AG09319 (cell line): ENCODE results near the gene CTTNBP2.
"Not testable (repeated sequence)": the region's sequence is repeated elsewhere in the genome, so short reads cannot be mapped to it uniquely, and the experiment has no call there.

Experiments
- DNase-seq: peaks from one replicate; pipeline ENCODE4 v3.0.0-alpha.2; 2010; ENCODE audit warnings: low read depth; ENCODE audit errors: extremely low read depth
- CTCF ChIP-seq: IDR thresholded peaks from 2 replicates; pipeline ENCODE4 v1.5.1; 2011; ENCODE audit warnings: low read depth, mild to moderate bottlenecking, inconsistent platforms, low read length, moderate library complexity

CTTNBP2 gene

GRCh38 chr7:117724898-117725297, 148.3 kb downstream of the CTTNBP2 start:
- TF ChIP-seq CTCF = no peak

GRCh38 chr7:117719377-117719776, 153.9 kb downstream of the CTTNBP2 start:
- TF ChIP-seq CTCF = no peak
- DNase-seq = no peak

More at GRCh38 chr7:117724898-117725297, 148.3 kb downstream of the CTTNBP2 start:
- no peak for DNase-seq

GRCh38 chr7:117718116-117718835, 155.0 kb downstream of the CTTNBP2 start:
- DNase-seq = no peak

GRCh38 chr7:117717357-117717756, 155.9 kb downstream of the CTTNBP2 start:
- TF ChIP-seq CTCF = no peak
- no peak for DNase-seq

More at GRCh38 chr7:117718116-117718835, 155.0 kb downstream of the CTTNBP2 start:
- no peak for TF ChIP-seq CTCF

DNA sequence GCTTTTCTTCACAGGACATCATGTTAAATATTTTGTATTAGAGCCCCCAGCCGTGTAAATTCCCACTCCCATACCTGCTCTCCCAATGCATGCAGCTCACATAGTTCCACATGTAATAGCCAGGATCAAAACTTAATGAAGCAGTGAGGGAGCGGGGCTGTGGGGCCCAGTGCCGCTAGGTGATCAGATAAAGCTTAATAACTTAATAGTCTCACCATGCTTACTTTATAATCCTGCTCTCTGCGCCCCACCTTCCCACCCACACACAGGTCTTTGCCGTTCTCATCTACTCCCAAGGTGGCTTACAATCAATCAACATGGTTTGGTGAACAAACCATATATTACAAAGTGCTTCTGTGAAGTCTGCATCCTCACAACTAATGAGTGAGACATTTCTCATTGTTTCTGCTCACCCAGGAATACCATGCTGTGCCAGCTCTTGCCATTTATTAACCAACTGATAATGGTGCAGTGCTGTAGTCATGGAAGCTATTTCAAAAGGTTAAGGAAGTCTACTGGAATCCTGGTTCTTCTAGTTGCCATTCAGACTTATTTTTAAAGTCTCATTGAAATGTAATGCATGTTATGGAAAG, 156.4 kb downstream of the CTTNBP2 start:
- no peak for TF ChIP-seq CTCF
- DNase-seq = no peak

DNA sequence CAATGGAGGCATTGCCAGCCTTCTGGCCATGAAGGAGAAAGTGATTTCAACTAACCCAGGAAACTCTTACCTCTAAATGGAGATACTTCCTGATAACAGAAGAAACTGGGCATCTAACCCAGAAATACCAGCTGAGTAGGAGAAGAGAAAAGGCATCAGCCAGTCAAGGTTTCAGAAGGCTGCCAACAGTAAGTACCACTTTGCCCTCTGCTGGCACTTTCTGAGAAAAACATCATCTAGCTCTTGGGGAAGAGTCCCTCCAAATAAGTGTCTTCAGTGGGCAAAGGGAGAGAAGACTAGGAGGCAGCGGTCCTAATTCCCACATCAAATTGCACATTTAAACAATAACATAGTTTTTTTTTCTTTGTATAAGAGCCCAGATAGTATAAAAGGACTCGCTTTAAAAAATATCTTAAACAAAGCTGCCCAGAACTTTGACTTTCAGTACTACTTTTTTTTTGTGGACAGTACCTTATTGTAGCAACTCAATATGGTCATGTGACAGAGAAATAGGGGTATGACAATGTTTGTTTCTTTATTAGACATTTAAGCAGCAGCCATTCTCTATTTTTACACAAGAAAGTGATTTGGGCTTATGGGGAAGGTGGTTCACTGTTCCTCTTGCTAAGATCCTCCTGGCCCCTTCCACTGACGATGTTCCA, 157.3 kb downstream of the CTTNBP2 start:
- DNase-seq = peak; percentile 32
- peak; percentile 72 for TF ChIP-seq CTCF

DNA sequence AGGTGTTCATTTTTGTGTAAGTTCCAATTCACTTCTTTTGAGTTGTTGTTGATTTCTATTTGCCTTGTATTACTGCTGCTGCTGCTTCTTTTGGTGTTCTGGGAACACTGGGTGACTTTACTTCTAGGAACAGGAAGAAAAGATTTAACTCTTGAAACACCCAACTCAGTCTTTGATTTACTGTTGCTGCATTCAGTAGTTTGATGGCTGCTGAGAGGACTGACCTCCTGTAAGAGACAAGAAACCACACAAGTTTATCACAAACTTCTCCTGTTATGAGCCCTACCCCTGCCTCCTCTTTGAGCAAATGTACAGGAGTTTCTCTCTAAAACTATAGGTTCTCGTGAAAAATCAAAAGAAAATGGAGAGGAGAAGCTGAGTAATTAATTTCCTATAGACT, 161.7 kb downstream of the CTTNBP2 start:
- no peak for TF ChIP-seq CTCF
- DNase-seq = no peak

GRCh38 chr7:117708173-117708572, 165.1 kb downstream of the CTTNBP2 start:
- not testable (repeated sequence) for DNase-seq
